GM12892 (cell line): ENCODE results near the gene PARP1.
A peak's percentile ranks its signal among the peaks of the same experiment; 100 is the strongest.
"Not testable (repeated sequence)": the region's sequence is repeated elsewhere in the genome, so short reads cannot be mapped to it uniquely, and the experiment has no call there.

Source experiments
- DNase-seq: peaks from one replicate; pipeline ENCODE4 v3.0.0; 2011; ENCODE audit not compliant: insufficient read length
- FAIRE-seq: peaks from 2 replicates; lab custom pipeline; 2011; peaks lifted over from hg19 to GRCh38; lab: Jason Lieb, UNC
- POLR2A ChIP-seq: IDR thresholded peaks from 2 replicates; pipeline ENCODE4 v1.6.1; 2011; ENCODE audit warnings: low read depth, low read length, control low read depth
- POLR2AphosphoS5 ChIP-seq: IDR thresholded peaks from 2 replicates; pipeline ENCODE4 v1.6.1; 2011; ENCODE audit warnings: low read depth, low read length, control low read depth
- TAF1 ChIP-seq: IDR thresholded peaks from 2 replicates; pipeline ENCODE4 v1.6.1; 2011; ENCODE audit warnings: low read depth, mild to moderate bottlenecking, control low read depth, low read length, borderline replicate concordance

PARP1 gene

DNA sequence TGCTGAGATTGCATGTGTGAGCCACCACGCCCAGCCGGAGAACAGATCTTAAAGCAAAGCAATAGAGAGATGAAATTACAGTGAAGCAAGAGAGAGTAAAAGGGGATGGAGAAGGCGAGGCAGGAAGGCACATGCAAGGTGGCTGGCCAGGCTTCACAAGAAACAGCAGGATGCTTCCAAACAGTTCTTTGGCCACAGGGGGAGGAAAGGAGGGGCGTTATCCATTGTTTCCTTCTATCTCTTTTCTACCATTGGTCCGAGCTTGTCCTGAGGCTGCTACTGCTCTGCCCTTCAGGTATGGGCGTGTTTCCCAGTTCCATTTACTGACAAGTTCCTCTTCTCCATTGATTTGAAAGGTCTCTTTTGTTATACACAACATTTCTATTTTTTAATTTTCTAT, 33.7 kb upstream of the PARP1 start:
- TF ChIP-seq POLR2AphosphoS5, result no peak
- FAIRE-seq (no peak), DNase-seq (no peak)

DNA sequence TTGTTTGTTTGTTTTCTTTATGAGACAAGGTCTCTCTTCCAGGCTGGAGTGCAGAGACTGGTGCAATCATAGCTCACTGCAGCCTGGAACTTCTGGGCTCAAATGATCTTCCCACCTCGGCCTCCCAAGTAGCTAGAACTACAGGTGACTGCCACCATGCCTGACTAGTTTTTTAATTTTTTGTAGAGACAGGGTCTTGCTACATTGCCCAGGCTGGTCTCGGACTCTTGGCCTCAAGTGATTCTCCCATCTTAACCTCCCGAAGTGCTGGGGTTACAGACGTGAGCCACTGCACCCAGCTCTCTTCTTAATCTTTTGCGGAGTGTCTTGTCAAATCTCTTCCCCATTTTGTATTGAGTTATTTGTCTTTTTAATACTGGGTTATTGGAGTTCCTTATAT, 32.6 kb upstream of the PARP1 start:
- TF ChIP-seq POLR2AphosphoS5 (no peak), TAF1 (no peak), POLR2A (no peak)
- no peak for FAIRE-seq
- DNase-seq, result no peak

- FAIRE-seq (peak; percentile 9), DNase-seq (no peak)
- TF ChIP-seq POLR2A, result no peak
- TF ChIP-seq POLR2AphosphoS5, result no peak
- no peak for TF ChIP-seq TAF1
These were observed 30.1 kb upstream of the PARP1 start for GRCh38 chr1:226438007-226438406.

DNA sequence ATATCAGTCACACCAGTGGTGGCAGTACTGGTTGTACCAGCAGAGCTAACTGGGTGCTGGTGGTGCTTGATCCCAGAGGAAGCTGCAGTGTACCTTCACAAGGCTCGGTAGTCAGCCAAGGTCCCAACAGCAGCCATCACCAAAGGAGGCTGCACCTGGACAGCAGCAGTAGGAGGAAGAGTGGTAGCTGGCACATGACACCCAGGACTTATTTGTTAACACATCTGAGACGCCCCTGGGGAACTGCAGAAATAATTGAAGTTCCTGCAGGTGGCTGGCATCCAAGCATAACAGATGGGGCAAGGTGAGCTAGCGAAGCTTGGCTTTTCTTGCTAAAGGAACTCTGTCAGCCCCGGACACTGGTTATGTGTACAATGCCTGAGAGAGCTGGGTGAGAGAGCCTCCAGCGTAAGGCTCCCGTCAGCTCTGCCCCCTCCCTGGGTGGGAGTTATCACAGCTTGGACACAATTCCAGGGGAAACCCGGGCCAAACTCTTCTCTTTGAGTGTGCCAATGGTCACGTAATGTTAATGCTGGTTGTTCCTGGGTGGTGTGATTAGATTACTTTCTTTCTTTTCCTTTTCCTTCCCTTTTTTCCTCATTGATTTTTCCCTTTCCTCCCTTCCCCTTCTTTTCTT, 29.1 kb upstream of the PARP1 start:
- FAIRE-seq (peak; percentile 30), DNase-seq (no peak)
- TF ChIP-seq POLR2A, result no peak
- no peak for TF ChIP-seq POLR2AphosphoS5
- no peak for TF ChIP-seq TAF1

DNA sequence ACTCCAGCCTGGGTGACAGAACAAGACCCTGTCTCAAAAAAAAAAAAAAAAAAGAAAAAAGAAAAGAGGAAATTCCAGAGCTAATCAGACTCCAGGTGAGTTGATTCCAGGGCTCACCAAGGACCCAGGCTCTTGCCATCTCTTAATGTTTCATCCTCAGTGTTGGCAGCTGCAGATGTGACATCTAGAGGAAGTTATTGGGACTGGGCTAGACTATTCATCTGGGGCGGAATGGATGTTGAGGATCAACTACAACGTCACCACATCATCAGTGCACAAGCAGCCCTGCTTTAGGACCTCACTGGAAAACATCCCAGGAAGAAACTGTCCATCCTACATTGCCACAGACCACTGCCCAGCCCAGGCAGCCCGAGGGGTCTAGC, 28.6 kb upstream of the PARP1 start:
- DNase-seq (no peak), FAIRE-seq (peak; percentile 68)
- no peak for TF ChIP-seq POLR2A
- no peak for TF ChIP-seq TAF1
- TF ChIP-seq POLR2AphosphoS5, result no peak

DNA sequence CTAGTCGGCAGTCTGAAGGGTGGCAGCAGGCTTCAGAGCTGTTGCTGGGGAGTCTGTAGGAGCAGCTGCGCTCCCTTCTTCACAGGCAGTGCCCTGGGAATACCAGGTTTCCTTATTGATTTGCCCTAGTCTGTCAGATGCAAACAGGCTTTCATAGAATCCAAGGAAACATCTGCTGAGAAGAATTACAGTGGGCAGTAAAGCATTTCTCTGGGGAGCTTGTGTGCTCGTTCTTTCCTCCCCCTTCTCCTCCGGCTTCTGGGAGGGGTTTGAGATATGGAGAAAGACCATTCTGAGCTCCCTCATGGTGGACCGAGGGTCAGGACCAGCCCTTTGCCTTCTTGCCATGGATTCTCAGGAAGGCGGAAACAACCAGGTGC, 25.4 kb upstream of the PARP1 start:
- no peak for DNase-seq
- no peak for TF ChIP-seq TAF1
- no peak for TF ChIP-seq POLR2A
- TF ChIP-seq POLR2AphosphoS5, result no peak
- FAIRE-seq, result no peak

DNA sequence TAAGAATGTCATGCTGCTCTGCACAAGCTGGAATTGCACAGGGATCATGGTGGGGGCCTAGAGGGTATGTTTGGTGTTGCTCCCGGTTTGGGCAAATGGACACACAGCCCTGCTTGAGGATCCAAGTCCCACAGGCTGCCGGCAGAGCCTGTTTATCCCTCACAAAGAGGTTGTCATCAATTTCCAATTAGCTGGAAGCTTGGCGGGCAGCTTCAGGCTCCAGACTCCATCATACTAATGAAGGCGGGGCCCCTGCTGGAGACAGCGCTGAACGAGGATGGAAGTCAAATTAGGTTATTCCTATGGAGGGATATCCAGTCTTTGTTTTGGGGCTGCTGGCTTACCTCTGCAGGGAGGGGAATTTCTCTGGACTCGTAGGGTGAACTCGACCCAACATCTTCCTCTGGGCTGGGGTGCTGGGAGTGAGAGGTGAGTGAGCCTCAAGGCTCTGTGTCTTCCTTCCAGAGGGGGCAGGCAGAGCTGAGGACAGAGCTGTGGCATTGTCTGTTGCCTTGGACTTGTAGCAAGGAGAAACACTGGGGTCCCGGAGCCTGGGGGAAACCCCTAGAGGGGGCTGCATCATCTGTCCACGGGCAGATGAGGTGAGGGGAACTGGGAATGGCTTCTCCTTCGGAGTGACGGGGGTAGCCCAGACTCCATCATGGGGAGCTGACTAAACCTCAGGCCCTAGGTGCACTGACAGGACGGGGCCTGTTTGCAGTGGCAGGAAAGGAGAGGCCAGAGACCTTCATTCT, 24.9 kb upstream of the PARP1 start:
- TF ChIP-seq TAF1, result no peak
- no peak for TF ChIP-seq POLR2AphosphoS5
- no peak for TF ChIP-seq POLR2A
- no peak for FAIRE-seq

DNA sequence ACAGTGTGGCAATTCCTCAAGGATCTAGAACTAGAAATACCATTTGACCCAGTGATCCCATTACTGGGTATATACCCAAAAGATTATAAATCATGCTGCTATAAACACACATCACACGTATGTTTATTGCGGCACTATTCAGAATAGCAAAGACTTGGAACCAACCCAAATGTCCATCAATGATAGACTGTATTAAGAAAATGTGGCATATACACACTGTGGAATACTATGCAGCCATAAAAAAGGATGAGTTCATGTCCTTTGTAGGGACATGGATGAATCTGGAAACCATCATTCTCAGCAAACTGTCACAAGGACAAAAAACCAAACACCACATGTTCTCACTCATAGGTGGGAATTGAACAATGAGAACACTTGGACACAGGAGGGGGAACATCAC, 24.0 kb upstream of the PARP1 start:
- not testable (repeated sequence) for DNase-seq, FAIRE-seq

More for the DNA sequence above, 24.9 kb upstream of the PARP1 start:
- DNase-seq, result no peak

- DNase-seq (no peak), FAIRE-seq (no peak)
- TF ChIP-seq POLR2AphosphoS5, result no peak
- no peak for TF ChIP-seq POLR2A
- no peak for TF ChIP-seq TAF1
These were observed 22.2 kb upstream of the PARP1 start for GRCh38 chr1:226429858-226430715.

GRCh38 chr1:226428791-226429461, 21.0 kb upstream of the PARP1 start:
- no peak for TF ChIP-seq POLR2AphosphoS5
- no peak for TF ChIP-seq TAF1
- TF ChIP-seq POLR2A, result no peak
- DNase-seq, result no peak
- no peak for FAIRE-seq

DNA sequence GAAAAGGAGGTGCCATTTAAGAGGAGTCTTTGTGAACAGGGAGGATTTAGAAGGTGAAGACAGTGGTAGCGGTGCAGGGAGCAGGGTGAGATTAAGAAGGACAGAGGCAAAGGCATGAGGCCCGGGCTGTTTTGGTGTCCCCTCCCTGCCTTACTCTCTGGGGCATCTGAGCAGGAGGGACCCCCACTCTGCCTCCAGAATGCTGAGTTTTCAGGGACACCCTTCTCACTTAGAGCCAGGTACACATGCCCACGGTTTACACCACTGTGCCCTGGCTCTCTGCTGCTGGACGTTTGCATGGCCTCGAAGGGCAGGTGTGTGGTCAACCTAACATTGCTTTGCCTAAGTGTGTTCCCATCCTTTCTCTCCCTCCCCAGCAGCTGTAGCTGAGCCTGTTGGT, 20.5 kb upstream of the PARP1 start:
- no peak for FAIRE-seq
- TF ChIP-seq POLR2AphosphoS5 (no peak), POLR2A (no peak), TAF1 (no peak)

More for the DNA sequence above, 20.5 kb upstream of the PARP1 start:
- DNase-seq, result no peak
